HG03025 (cell line): ENCODE data around the gene PPP2R5B.

Source experiments
- ATAC-seq: cut with Tn5 transposase; IDR thresholded peaks from one replicate; pipeline ENCODE4 v1.9.1; 2021; ENCODE audit warnings: mild to moderate bottlenecking, moderate library complexity; ENCODE audit not compliant: unreplicated experiment, low FRiP score

Gene PPP2R5B

GRCh38 chr11:64925536-64926436 is 1.3 kb downstream of the PPP2R5B start:
- no peak for ATAC-seq

- no peak for ATAC-seq
These were observed 2.2 kb downstream of the PPP2R5B start for GRCh38 chr11:64926689-64927088.

- ATAC-seq, result no peak
These were observed 4.5 kb downstream of the PPP2R5B start for GRCh38 chr11:64928957-64929356.

- no peak for ATAC-seq
These were observed 5.1 kb downstream of the PPP2R5B start for GRCh38 chr11:64929625-64930024.

- no peak for ATAC-seq
These were observed 5.9 kb downstream of the PPP2R5B start for GRCh38 chr11:64930340-64930739.

GRCh38 chr11:64931290-64931689 is 6.8 kb downstream of the PPP2R5B start:
- no peak for ATAC-seq

GRCh38 chr11:64932324-64932723 is 7.8 kb downstream of the PPP2R5B start:
- ATAC-seq, result no peak

- no peak for ATAC-seq
These were observed 8.9 kb downstream of the PPP2R5B start for GRCh38 chr11:64933213-64933934.

- no peak for ATAC-seq
These were observed 9.6 kb downstream of the PPP2R5B start for GRCh38 chr11:64933935-64934681.

- ATAC-seq, result no peak
These were observed 10.3 kb downstream of the PPP2R5B start for GRCh38 chr11:64934682-64935358.

- ATAC-seq, result no peak
These were observed 11.0 kb downstream of the PPP2R5B start, which contains the start of gene GPHA2 for GRCh38 chr11:64935359-64936081. TSS of gene GPHA2 (minus strand) at chr11:64935893. CDS start at chr11:64935460, 433 bp downstream.

GRCh38 chr11:64936539-64936938 is 12.1 kb downstream of the PPP2R5B start:
- ATAC-seq, result no peak

GRCh38 chr11:64947208-64947814 is 22.8 kb downstream of the PPP2R5B start:
- ATAC-seq, result no peak

- no peak for ATAC-seq
These were observed 27.0 kb downstream of the PPP2R5B start for GRCh38 chr11:64951529-64951928.

- no peak for ATAC-seq
These were observed 29.7 kb downstream of the PPP2R5B start for GRCh38 chr11:64954201-64954600.

- ATAC-seq, result no peak
These were observed 35.0 kb downstream of the PPP2R5B start for GRCh38 chr11:64959498-64959897.

- ATAC-seq, result no peak
These were observed 36.2 kb downstream of the PPP2R5B start for GRCh38 chr11:64960719-64961118.

GRCh38 chr11:64963072-64963631 is 38.7 kb downstream of the PPP2R5B start:
- no peak for ATAC-seq

GRCh38 chr11:64967375-64967774 is 42.9 kb downstream of the PPP2R5B start:
- ATAC-seq, result no peak
